Neuronal stem cell (in vitro differentiated cells): ENCODE results near the gene MARVELD3. TPM values are rescaled to one million over a fixed set of nuclear protein-coding genes. Genes with fewer than 3 reads are reported as not detected.
"Not testable (repeated sequence)": the region's sequence is repeated elsewhere in the genome, so short reads cannot be mapped to it uniquely, and the experiment has no call there.

Experiments
- DNase-seq: peaks from one replicate; pipeline ENCODE4 v3.0.0-alpha.2; 2013; ENCODE audit warnings: low spot score
- H2AFZ ChIP-seq: one replicate; pipeline ENCODE4 v1.6.1; 2013; ENCODE audit warnings: mild to moderate bottlenecking, low read length, inconsistent platforms
- H2AK5ac ChIP-seq: 2 replicates; pipeline ENCODE4 v1.6.1; 2013; ENCODE audit warnings: low read depth, mild to moderate bottlenecking, inconsistent platforms, low read length, moderate library complexity, mixed read lengths
- H2BK120ac ChIP-seq: 2 replicates; pipeline ENCODE4 v1.6.1; 2013; ENCODE audit warnings: low read depth, mild to moderate bottlenecking, inconsistent platforms, low read length, moderate library complexity, mixed read lengths
- H2BK12ac ChIP-seq: one replicate; pipeline ENCODE4 v1.6.1; 2013; ENCODE audit warnings: low read length, inconsistent platforms
- H2BK15ac ChIP-seq: 2 replicates; pipeline ENCODE4 v1.6.1; 2013; ENCODE audit warnings: mild to moderate bottlenecking, low read length, inconsistent platforms, mixed read lengths
- H2BK5ac ChIP-seq: one replicate; pipeline ENCODE4 v1.6.1; 2013; ENCODE audit warnings: inconsistent platforms, mild to moderate bottlenecking, low read length, moderate library complexity
- H3K14ac ChIP-seq: one replicate; pipeline ENCODE4 v1.6.1; 2013; ENCODE audit warnings: low read length, inconsistent platforms
- H3K18ac ChIP-seq: 2 replicates; pipeline ENCODE4 v1.6.1; 2013; ENCODE audit warnings: low read length, inconsistent platforms
- H3K23ac ChIP-seq: 2 replicates; pipeline ENCODE4 v1.6.1; 2013; ENCODE audit warnings: low read depth, mild to moderate bottlenecking, mixed read lengths, low read length, inconsistent platforms; ENCODE audit not compliant: poor library complexity
- H3K27ac ChIP-seq: replicated peaks from 3 replicates; pipeline ENCODE4 v1.5.1; 2013; ENCODE audit warnings: low read length, inconsistent platforms
- H3K27me3 ChIP-seq, 3 experiments: 2 replicates each; pipeline ENCODE4 v1.6.1; 2013; ENCODE audit warnings: low read length in 3 of 3, mild to moderate bottlenecking in 2 of 3, inconsistent platforms in 1 of 3, low read depth in 1 of 3, mixed read lengths in 1 of 3, moderate library complexity in 1 of 3; ENCODE audit not compliant: control insufficient read depth in 3 of 3, insufficient read depth in 3 of 3
- H3K36me3 ChIP-seq, 2 donors: replicated peaks in 1 of 2; 2 replicates each; pipeline ENCODE4 v1.6.1; 2013; ENCODE audit warnings: low read length in 2 of 2; ENCODE audit not compliant: control insufficient read depth in 2 of 2, insufficient read depth in 2 of 2
- H3K4ac ChIP-seq: 2 replicates; pipeline ENCODE4 v1.6.1; 2013; ENCODE audit warnings: inconsistent platforms, mild to moderate bottlenecking, low read length, moderate library complexity
- H3K4me1 ChIP-seq, 2 donors: 1 replicate in 1 of 2; 2 replicates in 1 of 2; pipeline ENCODE4 v1.6.1; 2013; ENCODE audit warnings: low read length in 2 of 2, low read depth in 1 of 2; ENCODE audit not compliant: control insufficient read depth in 2 of 2, insufficient read depth in 1 of 2
- H3K4me2 ChIP-seq: one replicate; pipeline ENCODE4 v1.6.1; 2013; ENCODE audit warnings: mild to moderate bottlenecking, low read length, inconsistent platforms; ENCODE audit not compliant: insufficient read depth, poor library complexity, severe bottlenecking
- H3K4me3 ChIP-seq, 2 donors: 2 replicates each; pipeline ENCODE4 v1.5.1; 2013; ENCODE audit warnings: low read length in 2 of 2, mild to moderate bottlenecking in 2 of 2, inconsistent platforms in 1 of 2, moderate library complexity in 1 of 2
- H3K79me1 ChIP-seq: one replicate; pipeline ENCODE4 v1.6.1; 2013; ENCODE audit warnings: low read depth, mild to moderate bottlenecking, inconsistent platforms, low read length, moderate library complexity
- H3K9ac ChIP-seq: one replicate; pipeline ENCODE4 v1.6.1; 2013; ENCODE audit warnings: mild to moderate bottlenecking, low read depth, low read length, inconsistent platforms; ENCODE audit not compliant: poor library complexity
- H3K9me3 ChIP-seq, 2 donors: replicated peaks in 1 of 2; 2 replicates each; pipeline versions ENCODE3 to v1.6.1; 2013; ENCODE audit warnings: low read length in 2 of 2, mild to moderate bottlenecking in 2 of 2, inconsistent platforms in 1 of 2, low read depth in 1 of 2, mixed read lengths in 1 of 2, moderate library complexity in 1 of 2; ENCODE audit not compliant: control insufficient read depth in 2 of 2, insufficient read depth in 1 of 2
- H4K8ac ChIP-seq: one replicate; pipeline ENCODE4 v1.6.1; 2013; ENCODE audit warnings: low read depth, mild to moderate bottlenecking, inconsistent platforms, low read length, moderate library complexity
- H4K91ac ChIP-seq: one replicate; pipeline ENCODE4 v1.6.1; 2013; ENCODE audit warnings: low read length, low read depth, mild to moderate bottlenecking, inconsistent platforms; ENCODE audit not compliant: poor library complexity
- WGBS, 2 donors: extraction: QIAGEN DNeasy Blood & Tissue Kit; methylation state at CpG; one replicate each; pipeline ENCODE4 v1.1.7; 2013; ENCODE audit warnings: missing lambda C conversion rate in 2 of 2, mixed read lengths in 1 of 2; ENCODE audit not compliant: insufficient read length in 2 of 2, insufficient replicate concordance in 1 of 2; ENCODE audit errors: extremely low coverage in 2 of 2; 5-methylcytosine and 5-hydroxymethylcytosine counted together
- small RNA-seq: library from polyadenylated mRNA; stranded (forward); fragments of <200 nt; extraction: miRNeasy Mini kit (QIAGEN cat#:217004); gene quantifications from one replicate; pipeline ENCODE3, GENCODE V24; 2013; ENCODE audit not compliant: insufficient read depth

Gene MARVELD3

DNA sequence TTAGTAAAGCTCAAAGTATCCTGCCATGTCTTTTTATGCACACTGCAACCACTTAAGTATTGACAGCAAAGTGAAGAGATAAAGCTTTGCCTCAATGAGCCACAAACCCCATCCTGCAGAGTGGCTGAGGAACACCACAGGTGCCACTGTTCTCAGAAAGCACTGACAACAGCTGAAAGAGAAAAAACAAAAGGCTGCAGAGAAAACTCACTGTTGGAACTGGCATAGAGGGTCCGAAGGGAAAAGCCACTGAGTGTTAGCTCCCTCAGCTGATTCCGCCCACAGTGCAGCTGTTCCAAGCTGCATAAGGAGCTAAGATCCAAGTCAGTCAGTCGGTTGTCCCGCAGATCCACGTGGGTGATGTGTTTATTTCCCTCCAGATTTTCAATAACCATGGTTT is 50.3 kb downstream of the MARVELD3 start:
- no peak overlapping the region for H3K23ac ChIP-seq
- H2AK5ac ChIP-seq, result no peak overlapping the region
- no peak overlapping the region for H3K27ac ChIP-seq
- no peak overlapping the region for H3K14ac ChIP-seq
- no peak overlapping the region for H2BK15ac ChIP-seq
- H3K18ac ChIP-seq, result no peak overlapping the region
- no peaks in the 10 kb centered on the region for H3K9me3 ChIP-seq
- H4K91ac ChIP-seq, result no peak overlapping the region
- H3K4me2 ChIP-seq, result no peak overlapping the region
- H2AFZ ChIP-seq, result no peak overlapping the region
- H3K4ac ChIP-seq, result no peak overlapping the region
- H4K8ac ChIP-seq, result no peak overlapping the region
- H2BK12ac ChIP-seq, result no peak overlapping the region
- no peak for DNase-seq
- peaks cover 10 to 94% of the 10 kb centered on the region in 2 donors for H3K36me3 ChIP-seq
- no CpG with 5 or more reads among the region's 5 CpGs for WGBS, 2 donors
- H3K9ac ChIP-seq, result no peak overlapping the region
- H3K27me3 ChIP-seq, result no peaks in the 10 kb centered on the region
- no peak overlapping the region for H2BK120ac ChIP-seq
- H2BK5ac ChIP-seq, result no peak overlapping the region
- no peaks in the 10 kb centered on the region for H3K79me1 ChIP-seq
- no peak overlapping the region for H3K4me3 ChIP-seq
- no peaks in the 10 kb centered on the region for H3K4me1 ChIP-seq

DNA sequence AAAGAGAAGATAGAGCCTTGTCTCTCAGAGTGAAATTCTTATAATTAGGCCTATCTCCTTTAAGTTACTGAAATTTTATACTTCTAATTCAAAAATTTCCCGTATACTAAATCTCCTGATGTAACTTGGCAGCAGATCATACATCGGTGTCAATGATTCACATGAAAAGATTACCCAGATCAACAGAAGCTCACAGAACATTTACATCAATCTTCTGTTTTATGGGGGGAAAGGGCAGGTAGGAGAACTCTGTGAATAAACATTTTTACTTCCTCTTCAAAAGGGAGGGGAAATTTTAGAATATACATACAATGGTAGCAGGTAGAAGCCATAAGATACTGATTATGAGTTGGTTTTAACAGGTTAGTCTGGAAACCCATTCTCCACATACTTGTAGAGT is 55.4 kb downstream of the MARVELD3 start:
- WGBS, 2 donors, result no CpG with 5 or more reads among the region's 2 CpGs
- Histone ChIP-seq H3K79me1 (no peaks in the 10 kb centered on the region), H3K18ac (no peak overlapping the region), H2AFZ (no peak overlapping the region), H2AK5ac (no peak overlapping the region), H3K4me2 (no peak overlapping the region), H3K9ac (no peak overlapping the region), H3K14ac (no peak overlapping the region), H3K36me3 (peaks cover 8 to 95% of the 10 kb centered on the region in 2 donors), H3K27ac (no peak overlapping the region), H3K4me3 (no peak overlapping the region), H4K91ac (no peak overlapping the region), H2BK5ac (no peak overlapping the region), H3K4me1 (no peaks in the 10 kb centered on the region), H2BK120ac (no peak overlapping the region), H3K27me3 (no peaks in the 10 kb centered on the region), H3K4ac (no peak overlapping the region), H2BK12ac (no peak overlapping the region), H4K8ac (no peak overlapping the region), H2BK15ac (no peak overlapping the region), H3K23ac (no peak overlapping the region), H3K9me3 (no peaks in the 10 kb centered on the region)
- DNase-seq, result no peak

DNA sequence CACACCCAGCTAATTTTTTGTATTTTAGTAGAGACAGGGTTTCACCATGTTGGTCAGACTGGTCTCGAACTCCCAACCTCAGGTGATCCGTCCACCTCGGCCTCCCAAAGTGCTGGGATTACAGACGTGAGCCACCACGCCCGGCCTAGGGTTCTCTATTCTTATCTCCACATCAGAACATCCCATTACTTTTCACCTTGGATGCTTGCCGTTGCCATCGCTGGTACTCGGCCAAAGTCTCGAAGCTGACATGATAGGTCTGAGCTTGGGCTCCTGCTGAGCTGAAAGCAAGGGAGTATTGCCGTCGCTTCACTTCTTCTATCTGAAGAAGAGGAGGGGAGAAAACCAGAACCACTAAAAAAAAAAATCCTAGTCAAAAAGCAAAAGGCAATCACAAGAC is 58.3 kb downstream of the MARVELD3 start:
- not testable (repeated sequence) for H2BK120ac ChIP-seq, H3K4me3 ChIP-seq, H2BK15ac ChIP-seq, H3K27me3 ChIP-seq, H3K14ac ChIP-seq, H4K91ac ChIP-seq, H3K9ac ChIP-seq, H2AFZ ChIP-seq, H4K8ac ChIP-seq, H2AK5ac ChIP-seq, H3K18ac ChIP-seq, H3K4me2 ChIP-seq, H2BK12ac ChIP-seq, H3K27ac ChIP-seq, H3K79me1 ChIP-seq, H3K4ac ChIP-seq, H3K4me1 ChIP-seq, DNase-seq, H2BK5ac ChIP-seq, H3K9me3 ChIP-seq, H3K23ac ChIP-seq
- WGBS, 2 donors, result no CpG with 5 or more reads among the region's 12 CpGs
- peaks cover 7 to 94% of the 10 kb centered on the region in 2 donors for H3K36me3 ChIP-seq

Small RNA genes within 50 kb of the gene (small RNA-seq; reads per million reads assigned to genes)
- not detected for gene RNU6-208P
